A673 (cell line): Measurements from ENCODE around the gene MARK2. TPM values are rescaled to one million over a fixed set of nuclear protein-coding genes. Genes with fewer than 3 reads are reported as not detected.

ENCODE experiments used
- BruUV-seq: library from RNA; stranded (reverse); fragments of 400-500 nt; replicated peaks from 2 replicates; lab custom pipeline; 2021; lab: Mats Ljungman, UMichigan
- CTCF ChIA-PET: fragments of 300-600 bp; sonication (Branson Sonifier 250); formaldehyde crosslinking; loops from one replicate; lab custom pipeline; 2022; ENCODE audit warnings: antibody characterized with exemption; lab: Charles Lee
- POLR2A ChIA-PET: fragments of 300-600 bp; sonication (Branson Sonifier 250); formaldehyde crosslinking; loops from one replicate; lab custom pipeline; 2022; ENCODE audit warnings: antibody characterized with exemption; ENCODE audit not compliant: low non-redundant PET; lab: Charles Lee
- DNase-seq: peaks from one replicate; pipeline ENCODE4 v3.0.0-alpha.2; 2015; ENCODE audit warnings: low spot score
- H3K27ac ChIP-seq: fragments of 200-600 bp; sonication (generic); 2 replicates; pipeline ENCODE4 v1.5.1; 2016; ENCODE audit warnings: mixed run types, low read depth, mild to moderate bottlenecking, mixed read lengths, antibody characterized with exemption, low read length; ENCODE audit not compliant: poor library complexity, severe bottlenecking
- H3K27me3 ChIP-seq: fragments of 200-600 bp; sonication (generic); replicated peaks from 2 replicates; pipeline ENCODE4 v1.6.1; 2017; ENCODE audit warnings: mixed run types, low read depth, mild to moderate bottlenecking, mixed read lengths, antibody characterized with exemption, low read length; ENCODE audit not compliant: insufficient read depth, poor library complexity
- H3K36me3 ChIP-seq: fragments of 200-600 bp; sonication (generic); 2 replicates; pipeline ENCODE4 v1.6.1; 2016; ENCODE audit warnings: mixed run types, mild to moderate bottlenecking, mixed read lengths, antibody characterized with exemption, low read length; ENCODE audit not compliant: insufficient read depth, poor library complexity, severe bottlenecking
- H3K4me1 ChIP-seq: fragments of 200-600 bp; sonication (generic); 2 replicates; pipeline ENCODE4 v1.6.1; 2017; ENCODE audit warnings: mixed run types, mild to moderate bottlenecking, mixed read lengths, antibody characterized with exemption, low read length; ENCODE audit not compliant: insufficient read depth, poor library complexity, severe bottlenecking
- H3K4me3 ChIP-seq: fragments of 200-600 bp; sonication (generic); 2 replicates; pipeline ENCODE4 v1.5.1; 2016; ENCODE audit warnings: low read depth, mixed run types, mild to moderate bottlenecking, mixed read lengths, low read length; ENCODE audit not compliant: poor library complexity, severe bottlenecking
- H3K9me3 ChIP-seq: fragments of 200-600 bp; sonication (generic); 2 replicates; pipeline ENCODE4 v1.6.1; 2016; ENCODE audit warnings: mixed run types, low read depth, mild to moderate bottlenecking, mixed read lengths, antibody characterized with exemption, low read length; ENCODE audit not compliant: poor library complexity, severe bottlenecking
- EZH2 ChIP-seq: fragments of 200-600 bp; sonication (generic); IDR thresholded peaks from 2 replicates; pipeline ENCODE4 v1.6.1; 2017; ENCODE audit warnings: borderline replicate concordance, low read depth, mild to moderate bottlenecking, mixed read lengths, antibody characterized with exemption, low read length; ENCODE audit not compliant: poor library complexity, severe bottlenecking
- intact Hi-C: fragments of 100-400 bp; cut with micrococcal nuclease; formaldehyde crosslinking; loops from one replicate; pipeline ENCODE4 v1.10.0; 2022; ENCODE audit not compliant: unreplicated experiment
- total RNA-seq: library from RNA; stranded (reverse); gene quantifications from 2 replicates; pipeline ENCODE4 v1.2.3, GENCODE V29; 2021
- TF ChIP-seq, protein P1 (sequence below): fragments of 300-800, 200-600 bp; sonication (generic); conservative IDR thresholded peaks from 2 replicates; pipeline ENCODE4 v1.5.1; 2017; ENCODE audit warnings: low read depth, mild to moderate bottlenecking, antibody characterized with exemption, low read length, moderate library complexity, mixed read lengths

Gene MARK2
- total RNA-seq, 1 experiment from 2014 or later: 61.7 TPM

GRCh38 chr11:63917692-63918506, 79.0 kb downstream of the MARK2 start:
- POLR2A ChIA-PET: no interaction called here
- intact Hi-C loops: no loop called here
- Histone ChIP-seq H3K27ac (peak overlapping the region; percentile 76), H3K36me3 (no peaks in the 10 kb centered on the region), H3K4me3 (peak overlapping the region; percentile 60), H3K27me3 (no peaks in the 10 kb centered on the region), H3K9me3 (no peaks in the 10 kb centered on the region), H3K4me1 (peaks cover 23% of the 10 kb centered on the region)
- BruUV-seq: no TSS peak
- CTCF ChIA-PET: interaction anchor here (0.6 to 0.7 kb wide), 2 partner anchors 17 to 45 kb away, joined by 3 to 5 read pairs; no protein-coding TSS in a partner anchor
- TF ChIP-seq, protein P1, sequence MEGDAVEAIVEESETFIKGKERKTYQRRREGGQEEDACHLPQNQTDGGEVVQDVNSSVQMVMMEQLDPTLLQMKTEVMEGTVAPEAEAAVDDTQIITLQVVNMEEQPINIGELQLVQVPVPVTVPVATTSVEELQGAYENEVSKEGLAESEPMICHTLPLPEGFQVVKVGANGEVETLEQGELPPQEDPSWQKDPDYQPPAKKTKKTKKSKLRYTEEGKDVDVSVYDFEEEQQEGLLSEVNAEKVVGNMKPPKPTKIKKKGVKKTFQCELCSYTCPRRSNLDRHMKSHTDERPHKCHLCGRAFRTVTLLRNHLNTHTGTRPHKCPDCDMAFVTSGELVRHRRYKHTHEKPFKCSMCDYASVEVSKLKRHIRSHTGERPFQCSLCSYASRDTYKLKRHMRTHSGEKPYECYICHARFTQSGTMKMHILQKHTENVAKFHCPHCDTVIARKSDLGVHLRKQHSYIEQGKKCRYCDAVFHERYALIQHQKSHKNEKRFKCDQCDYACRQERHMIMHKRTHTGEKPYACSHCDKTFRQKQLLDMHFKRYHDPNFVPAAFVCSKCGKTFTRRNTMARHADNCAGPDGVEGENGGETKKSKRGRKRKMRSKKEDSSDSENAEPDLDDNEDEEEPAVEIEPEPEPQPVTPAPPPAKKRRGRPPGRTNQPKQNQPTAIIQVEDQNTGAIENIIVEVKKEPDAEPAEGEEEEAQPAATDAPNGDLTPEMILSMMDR: no peak
- TF ChIP-seq EZH2: no peak
- DNase-seq: peak; percentile 84

DNA sequence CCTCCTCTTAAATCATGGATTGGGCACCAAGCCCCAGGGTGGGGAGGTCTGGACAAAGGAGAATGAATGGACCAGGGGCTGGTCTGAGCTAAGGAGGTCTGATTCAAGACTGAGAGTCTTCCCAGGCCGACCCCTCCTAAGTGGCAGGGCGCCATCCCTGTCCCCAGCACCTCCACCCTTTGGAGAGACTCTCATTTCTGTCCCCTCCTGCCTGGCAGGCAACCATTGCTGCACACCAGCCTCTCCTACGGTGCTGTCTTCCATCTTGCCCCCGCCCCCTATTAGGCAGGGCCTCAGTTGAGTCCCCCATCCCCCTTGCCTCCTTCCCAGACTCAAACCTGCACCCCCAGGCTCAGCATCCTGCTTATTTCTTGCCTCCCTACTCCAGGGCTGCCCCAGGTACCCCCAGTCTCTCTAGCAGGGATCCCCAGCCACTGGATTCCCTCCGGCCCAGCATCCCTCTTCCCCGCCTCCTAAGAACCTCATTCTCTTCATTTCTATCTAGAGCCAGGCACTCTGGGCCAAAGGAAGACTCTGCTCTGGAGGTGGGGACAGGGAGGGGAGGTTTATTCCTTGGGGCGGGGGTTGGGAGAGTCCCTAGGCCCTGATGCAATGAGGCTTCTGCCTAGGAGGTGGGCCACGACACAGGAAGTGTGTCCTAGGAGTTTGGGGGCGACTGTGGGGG, 79.7 kb downstream of the MARK2 start:
- intact Hi-C loops: no loop called here
- DNase-seq: peak; percentile 38
- Histone ChIP-seq H3K27me3 (no peaks in the 10 kb centered on the region), H3K9me3 (no peaks in the 10 kb centered on the region), H3K4me3 (no peak overlapping the region), H3K36me3 (no peaks in the 10 kb centered on the region), H3K4me1 (peaks cover 23% of the 10 kb centered on the region), H3K27ac (peak overlapping the region; percentile 37)
- ChIA-PET CTCF (no interaction called here), POLR2A (no interaction called here)
- TF ChIP-seq EZH2: no peak
- TF ChIP-seq, protein P1: no peak
- BruUV-seq: no TSS peak

DNA sequence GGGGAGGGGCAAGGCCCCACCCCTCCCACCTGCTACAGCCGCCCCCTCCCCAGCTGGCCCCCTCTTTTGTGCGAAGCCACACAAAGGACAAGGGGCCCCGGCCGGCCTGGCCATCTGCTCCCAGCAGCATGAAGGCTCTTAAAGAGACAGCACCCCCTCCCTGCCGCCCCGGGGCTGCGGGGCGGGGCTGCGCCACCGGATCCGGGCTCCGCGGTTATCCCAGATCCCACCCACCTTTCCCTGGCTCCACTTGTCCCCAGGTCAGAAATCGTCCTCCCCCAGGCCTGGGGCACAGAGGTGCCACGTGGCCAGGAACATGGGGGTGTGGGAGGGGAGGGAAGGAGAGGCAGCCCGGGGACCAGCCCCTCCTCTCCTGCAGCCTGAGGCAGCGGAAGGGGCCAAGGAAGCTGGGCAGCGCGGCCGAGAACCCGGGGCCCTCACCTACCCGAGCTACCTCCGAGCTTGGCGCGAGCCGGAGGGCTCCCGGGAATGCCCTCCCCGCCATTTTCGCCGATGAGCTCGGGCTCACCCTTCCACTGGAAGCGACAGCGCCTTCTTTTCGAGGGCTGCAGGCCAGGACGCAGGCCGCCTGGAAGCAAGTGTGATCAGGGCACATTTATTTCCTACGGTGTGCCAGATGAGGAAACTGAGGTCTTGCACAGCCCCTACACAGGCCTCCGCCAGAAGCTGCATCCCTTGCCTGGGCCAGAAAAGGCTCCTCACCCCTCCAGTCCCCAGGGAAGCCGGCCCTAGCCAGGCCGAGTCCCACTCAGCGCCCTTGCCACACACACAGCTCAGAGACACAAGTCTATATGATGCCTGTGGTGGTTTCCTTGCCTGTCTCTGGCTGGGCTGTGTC, 80.6 kb downstream of the MARK2 start:
- ChIA-PET CTCF (no interaction called here), POLR2A (no interaction called here)
- Histone ChIP-seq H3K27ac (peak overlapping the region; percentile 9), H3K27me3 (no peaks in the 10 kb centered on the region), H3K9me3 (no peaks in the 10 kb centered on the region), H3K36me3 (no peaks in the 10 kb centered on the region), H3K4me1 (peaks cover 23% of the 10 kb centered on the region), H3K4me3 (no peak overlapping the region)
- no peak for TF ChIP-seq EZH2
- DNase-seq: no peak
- BruUV-seq: no TSS peak
- intact Hi-C loops: no loop called here
